ENCODE measurements around the gene MAPK8IP1.
A peak's percentile ranks its signal among the peaks of the same experiment; 100 is the strongest.
"Not testable (repeated sequence)": the region's sequence is repeated elsewhere in the genome, so short reads cannot be mapped to it uniquely, and the experiment has no call there.

MAPK8IP1 gene

DNA sequence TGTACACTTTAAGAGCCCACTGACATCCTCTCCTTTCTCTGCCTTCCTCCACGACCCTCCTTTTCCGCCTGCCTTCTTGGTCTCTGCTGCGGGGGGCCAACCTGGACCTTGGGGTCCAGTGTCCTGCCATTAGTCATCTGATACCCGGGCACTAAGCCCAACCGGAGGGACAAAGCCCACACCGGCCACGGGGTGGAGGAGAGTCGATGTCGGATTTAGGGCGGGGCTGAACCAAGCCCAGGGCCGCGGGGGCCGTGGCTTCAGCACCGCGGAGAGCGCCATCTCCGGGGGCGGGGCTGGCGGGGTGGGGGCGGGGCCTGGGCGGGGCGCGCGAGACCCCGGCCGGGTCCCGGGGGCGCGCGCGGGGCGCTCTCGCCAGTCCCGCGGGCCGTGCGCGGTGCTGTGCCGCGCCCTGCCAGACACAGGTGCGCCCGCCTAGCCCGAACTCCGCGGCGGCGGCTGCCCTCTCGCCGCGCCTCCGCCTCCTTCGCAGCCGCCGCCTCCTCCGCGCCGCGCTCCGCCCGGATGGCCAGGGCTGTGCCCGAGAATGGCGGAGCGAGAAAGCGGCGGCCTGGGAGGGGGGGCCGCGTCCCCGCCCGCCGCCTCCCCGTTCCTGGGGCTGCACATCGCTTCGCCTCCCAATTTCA, at the start of gene MAPK8IP1:
MAPK8IP1 (plus strand) TSS at position 378 of the 647 bp plus-strand sequence; CDS start at position 548, 170 bp downstream.
- DNase-seq (ENCODE audit: low read depth), result no peak

DNA sequence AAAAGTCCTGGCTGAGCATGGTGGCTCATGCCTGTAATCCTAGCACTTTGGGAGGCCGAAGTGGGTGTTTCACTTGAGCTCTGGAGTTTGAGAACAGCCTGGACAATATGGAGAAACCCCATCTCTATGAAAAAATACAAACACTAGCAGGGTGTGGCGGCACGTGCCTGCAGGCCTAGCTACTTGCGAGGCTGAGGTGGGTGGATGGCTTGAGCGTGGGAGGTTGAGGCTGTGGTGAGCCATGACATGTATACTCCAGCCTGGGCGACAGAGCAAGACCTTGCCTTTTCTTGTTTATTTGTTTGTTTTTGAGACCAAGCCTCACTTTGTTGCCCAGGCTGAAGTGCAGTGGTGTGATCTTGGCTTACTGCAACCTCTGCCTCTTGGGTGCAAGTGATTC, 46.2 kb upstream of the MAPK8IP1 start:
- DNase-seq (ENCODE audit: low read depth), result no peak

DNA sequence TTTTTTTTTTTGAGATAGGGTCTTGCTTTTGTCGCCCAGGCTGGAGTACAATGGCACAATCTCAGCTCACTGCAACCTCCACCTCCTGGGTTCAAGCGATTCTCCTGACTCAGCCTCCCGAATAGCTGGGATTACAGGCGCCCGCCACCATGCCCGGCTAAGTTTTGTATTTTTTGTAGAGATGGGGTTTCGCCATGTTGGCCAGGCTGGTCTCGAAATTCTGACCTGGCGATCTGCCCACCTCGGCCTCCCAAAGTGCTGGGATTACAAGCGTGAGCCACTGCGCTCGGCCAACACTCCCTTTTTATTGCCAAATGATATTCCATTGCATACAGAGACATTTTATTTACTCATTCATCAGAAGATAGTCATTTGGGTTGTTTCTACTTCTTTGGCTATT, 45.2 kb upstream of the MAPK8IP1 start:
- DNase-seq (ENCODE audit: low read depth), result not testable (repeated sequence)

DNA sequence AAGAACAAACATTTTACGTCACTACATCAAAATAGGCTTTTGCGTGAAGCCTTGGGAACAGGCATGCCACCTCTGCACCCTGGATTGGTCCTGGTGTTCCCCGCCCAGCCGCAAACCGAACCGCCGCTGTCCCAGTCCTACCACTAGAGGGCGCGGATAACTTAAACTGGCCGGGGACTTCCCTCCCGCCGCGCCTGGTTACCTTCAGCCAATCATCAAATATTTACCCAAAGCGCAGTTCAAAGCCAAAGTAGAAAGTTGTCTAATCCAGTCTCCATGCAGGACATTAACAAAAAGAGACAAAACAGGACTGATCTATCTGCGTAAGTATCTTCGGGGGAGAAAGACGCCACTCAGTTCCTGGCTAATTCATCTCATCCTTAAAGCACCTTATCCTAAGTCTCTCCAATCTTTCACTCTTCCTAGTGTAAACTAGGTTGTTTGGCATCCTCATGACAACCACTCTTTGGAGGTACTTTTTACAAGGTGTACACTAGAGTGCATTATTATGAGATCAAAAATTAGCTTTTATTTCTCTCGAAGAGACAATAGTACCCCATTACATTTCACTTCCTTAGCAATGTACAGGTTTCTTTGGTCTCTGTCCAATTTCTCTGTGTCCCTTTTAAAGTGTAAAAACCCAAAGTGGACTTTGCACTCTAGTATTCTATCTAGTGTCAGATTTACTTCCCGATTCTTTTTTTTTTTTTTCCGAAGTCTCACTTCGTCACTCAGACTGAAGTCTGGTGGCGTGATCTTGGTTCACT, 42.1 kb upstream of the MAPK8IP1 start:
- DNase-seq (ENCODE audit: low read depth), result peak; percentile 75

DNA sequence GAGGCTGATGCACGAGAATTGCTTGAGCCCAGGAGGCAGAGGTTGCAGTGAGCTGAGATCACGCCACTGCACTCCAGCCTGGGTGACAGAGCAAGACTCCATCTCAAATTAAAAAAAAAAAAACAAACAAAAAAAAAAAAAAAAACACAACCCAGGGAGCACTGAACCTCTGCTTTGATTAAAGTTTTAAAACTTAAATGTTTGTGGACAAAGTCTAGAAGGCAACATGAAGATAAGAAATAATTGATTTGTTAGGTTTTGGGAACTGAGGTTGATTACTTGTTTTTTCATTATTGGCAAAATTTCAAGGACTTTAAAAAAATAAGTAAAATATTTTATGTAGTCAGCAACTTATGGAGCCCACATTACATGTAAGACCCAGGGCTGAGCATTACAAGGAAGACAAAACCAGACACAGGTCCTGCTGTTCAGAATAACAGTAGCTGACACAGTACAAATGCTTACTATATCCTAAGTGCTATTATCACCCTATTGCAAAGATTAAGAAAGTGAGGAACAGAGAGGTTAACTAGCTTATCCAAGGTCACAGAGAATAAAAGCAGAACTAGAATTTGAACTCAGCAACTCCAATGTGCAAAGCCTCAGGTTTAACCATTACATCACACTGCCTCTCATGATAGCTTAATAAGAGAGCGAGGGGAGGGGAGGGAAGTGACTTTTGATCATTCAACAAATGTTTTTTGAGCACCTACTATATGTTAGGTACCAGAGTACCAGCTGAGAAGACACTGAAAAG, 40.5 kb upstream of the MAPK8IP1 start:
- no peak for DNase-seq (ENCODE audit: low read depth)

DNA sequence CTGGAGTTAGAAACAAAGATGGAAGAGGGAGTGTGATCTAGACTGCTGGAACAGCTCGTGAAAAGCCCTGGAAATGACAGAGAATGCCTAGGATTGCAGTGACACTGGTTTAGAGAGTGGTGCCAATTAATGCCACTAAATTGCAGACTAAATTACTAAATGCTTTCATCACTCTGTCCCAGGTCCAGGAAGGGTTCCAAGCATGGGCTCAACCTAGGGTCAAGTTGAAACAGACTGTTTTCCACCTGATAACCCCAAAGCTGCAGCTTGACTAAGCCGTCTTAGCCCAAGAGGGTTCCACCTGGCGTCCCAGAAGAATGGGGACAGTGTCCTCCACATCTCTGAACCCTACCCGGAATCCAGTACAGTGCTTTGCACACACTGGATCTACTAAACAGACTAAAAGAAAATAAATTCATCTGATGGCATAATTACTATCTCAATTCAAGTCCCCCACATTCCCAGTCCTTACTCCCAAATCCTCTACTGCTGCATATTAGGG, 39.2 kb upstream of the MAPK8IP1 start:
- DNase-seq (ENCODE audit: low read depth), result no peak

DNA sequence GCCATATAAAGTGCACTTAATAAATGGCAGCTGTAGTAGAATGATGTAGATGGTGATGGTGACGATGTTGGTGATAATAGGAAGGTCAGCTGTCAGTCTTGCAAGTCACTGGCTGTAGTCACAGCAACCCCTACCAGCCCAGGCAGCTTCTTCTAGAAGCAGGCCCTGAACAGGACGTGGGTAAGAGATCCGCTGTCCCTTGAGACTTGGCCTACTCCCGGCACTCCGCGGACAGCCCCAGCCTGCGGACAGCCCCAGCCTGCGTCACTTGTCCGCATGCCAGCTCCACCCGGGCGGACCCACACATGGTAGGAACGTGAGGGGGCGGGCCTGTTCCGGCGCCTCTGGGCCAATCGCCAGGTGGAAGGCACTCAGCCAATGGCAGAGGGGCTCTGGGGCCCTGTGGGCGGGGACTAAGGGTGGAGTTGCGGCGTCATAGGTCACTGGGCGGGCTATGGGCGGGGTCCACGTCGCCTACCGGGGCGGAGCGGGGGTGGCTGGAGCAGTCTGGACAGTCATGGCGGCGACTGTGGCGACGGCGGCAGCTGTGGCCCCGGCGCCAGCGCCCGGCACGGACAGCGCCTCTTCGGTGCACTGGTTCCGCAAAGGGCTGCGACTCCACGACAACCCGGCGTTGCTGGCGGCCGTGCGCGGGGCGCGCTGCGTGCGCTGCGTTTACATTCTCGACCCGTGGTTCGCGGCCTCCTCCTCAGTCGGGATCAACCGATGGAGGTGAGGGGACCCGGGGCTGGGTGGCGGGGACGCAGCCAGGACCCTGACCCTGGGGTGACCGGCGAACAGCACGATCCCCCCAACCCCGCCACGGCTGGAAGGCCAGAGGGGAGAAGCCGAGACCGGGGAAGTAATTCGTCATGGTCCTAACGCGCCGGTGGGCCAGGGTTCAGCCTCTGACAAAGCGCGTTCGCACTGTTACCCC, 38.2 kb upstream of the MAPK8IP1 start, which contains the start of gene CRY2:
CRY2 (plus strand) TSS at position 502 of the 937 bp plus-strand sequence; CDS start at position 518, 16 bp downstream.
- DNase-seq (ENCODE audit: low read depth), result peak; percentile 99

DNA sequence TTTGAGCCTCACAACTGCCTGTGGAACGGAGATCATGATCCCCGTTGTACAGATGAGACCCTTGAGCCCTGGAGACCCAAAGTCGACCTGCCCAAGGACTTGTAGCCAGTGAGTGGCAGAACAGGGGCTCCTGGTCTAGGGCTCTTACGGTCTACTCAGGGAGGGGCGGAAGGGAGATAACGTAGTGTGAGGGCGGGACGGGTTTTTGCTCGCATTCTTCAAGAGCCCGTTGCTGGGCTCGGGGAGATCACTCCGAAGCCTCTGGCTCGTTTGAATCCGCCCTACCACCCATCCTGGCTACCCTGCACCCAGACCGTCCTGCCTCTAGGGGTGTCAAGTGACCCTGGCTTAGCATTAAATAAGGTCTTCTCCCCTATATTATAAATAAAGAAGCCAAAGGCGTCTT, 37.5 kb upstream of the MAPK8IP1 start:
- peak; percentile 2 for DNase-seq (ENCODE audit: low read depth)

DNA sequence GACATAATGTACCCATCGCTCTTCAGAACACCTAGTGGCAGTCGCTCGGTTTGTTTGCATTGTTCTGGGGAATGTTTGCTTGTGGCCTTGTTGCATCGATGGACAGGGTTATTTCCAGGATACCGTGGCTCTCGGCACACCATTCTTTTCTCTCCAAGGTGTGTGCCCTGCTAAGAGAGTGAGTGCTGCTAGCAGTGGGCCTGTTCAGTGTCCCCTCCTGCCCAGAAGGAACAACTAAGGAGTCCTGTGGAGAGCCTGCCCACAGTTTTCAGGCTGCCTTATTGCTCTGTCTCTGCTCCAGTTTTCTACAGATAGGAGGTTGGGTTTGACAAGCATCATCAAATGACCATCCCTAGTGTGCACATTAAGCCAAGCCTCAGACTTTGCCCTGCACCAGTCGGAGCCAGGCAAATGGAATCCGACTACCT, 36.8 kb upstream of the MAPK8IP1 start:
- no peak for DNase-seq (ENCODE audit: low read depth)

DNA sequence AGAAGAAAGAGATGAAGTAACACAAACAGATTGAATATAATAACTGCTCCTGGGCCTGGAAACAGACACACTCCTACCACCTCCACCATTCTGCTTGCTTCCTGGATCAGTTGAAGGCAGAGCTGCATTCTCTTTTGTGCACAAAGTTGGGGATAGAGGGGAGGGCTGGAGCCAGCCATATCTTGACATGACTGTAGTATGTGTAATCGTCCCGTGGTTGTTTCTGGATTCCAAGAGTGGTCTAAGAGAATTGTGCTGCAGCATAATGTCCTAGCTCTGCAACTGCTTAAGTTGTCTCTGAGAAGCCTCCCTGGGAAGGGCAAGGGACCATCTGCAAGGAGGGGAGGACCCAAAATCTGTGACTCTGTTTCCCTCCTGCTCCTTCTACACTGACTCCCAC, 35.0 kb upstream of the MAPK8IP1 start:
- no peak for DNase-seq (ENCODE audit: low read depth)

DNA sequence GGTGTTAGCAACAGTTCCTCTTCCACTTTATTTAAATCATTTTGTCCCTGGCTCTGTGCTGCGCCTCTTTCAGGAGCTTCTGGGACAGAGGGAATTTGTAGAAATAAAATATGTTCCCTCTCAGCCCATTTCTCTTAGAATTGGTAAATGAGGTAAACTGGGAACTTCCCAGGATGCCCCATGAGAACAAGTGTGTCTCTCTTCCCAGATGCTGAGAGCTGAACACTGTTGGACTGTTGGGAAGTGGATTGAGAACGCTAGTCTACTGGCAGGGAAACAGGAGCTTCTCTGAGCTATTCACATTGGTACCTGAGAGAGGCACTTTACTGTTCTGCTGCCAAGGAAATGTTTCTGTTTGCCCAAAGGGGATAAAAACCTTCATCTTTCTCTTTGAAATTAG, 34.2 kb upstream of the MAPK8IP1 start:
- no peak for DNase-seq (ENCODE audit: low read depth)

DNA sequence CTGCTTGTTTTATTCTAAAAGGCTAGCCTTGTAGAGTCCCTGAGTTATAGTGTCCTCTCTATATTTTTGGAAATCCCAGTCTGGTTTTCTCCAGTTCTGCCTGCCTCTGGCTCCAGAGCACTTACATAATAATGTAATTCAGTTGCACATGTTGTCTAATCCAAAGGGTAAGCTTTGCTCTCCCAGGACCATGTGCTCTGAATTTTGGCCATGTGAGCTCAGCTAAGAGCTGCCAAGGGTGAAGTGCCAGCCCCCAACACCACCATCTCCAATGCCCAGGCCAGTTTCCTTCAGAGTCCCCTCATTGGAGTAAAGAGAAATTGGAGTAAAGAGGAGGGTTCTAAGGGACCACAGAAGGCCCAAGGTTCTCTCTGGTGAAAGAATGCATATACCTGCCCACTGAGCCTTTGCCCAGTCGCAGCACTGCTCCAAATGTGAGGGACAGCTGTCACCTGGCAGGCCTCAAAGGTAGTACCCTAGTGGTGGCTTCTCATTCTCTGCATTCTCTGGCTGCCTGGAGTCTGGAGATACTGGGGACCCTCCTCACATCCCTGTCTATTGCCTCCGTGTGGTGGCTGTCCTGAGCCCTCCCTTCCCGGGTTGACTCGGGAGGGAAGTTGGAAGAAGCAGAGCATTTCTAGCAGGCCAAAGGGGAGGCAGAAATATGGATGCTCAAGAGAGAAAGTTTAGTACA, 33.3 kb upstream of the MAPK8IP1 start:
- DNase-seq (ENCODE audit: low read depth), result no peak

DNA sequence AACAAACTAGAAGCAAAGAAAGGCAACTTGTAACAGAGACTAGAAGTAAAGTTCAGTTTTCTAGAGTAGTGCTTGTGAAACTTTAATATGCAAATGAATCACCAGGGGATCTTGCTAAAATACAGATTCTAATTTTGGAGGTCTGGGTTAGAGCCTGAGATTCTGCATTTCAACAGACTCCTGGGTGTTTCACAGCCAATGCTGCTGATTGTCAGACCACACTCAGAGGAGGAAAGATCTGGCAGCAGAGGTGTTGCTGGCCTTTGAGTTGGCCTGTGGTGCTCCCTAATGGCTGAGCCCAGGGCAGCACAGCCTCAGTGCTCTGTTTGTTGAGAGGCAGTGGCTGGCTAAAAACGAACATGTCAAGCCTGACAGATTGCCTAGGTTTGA, 32.7 kb upstream of the MAPK8IP1 start:
- DNase-seq (ENCODE audit: low read depth), result no peak

DNA sequence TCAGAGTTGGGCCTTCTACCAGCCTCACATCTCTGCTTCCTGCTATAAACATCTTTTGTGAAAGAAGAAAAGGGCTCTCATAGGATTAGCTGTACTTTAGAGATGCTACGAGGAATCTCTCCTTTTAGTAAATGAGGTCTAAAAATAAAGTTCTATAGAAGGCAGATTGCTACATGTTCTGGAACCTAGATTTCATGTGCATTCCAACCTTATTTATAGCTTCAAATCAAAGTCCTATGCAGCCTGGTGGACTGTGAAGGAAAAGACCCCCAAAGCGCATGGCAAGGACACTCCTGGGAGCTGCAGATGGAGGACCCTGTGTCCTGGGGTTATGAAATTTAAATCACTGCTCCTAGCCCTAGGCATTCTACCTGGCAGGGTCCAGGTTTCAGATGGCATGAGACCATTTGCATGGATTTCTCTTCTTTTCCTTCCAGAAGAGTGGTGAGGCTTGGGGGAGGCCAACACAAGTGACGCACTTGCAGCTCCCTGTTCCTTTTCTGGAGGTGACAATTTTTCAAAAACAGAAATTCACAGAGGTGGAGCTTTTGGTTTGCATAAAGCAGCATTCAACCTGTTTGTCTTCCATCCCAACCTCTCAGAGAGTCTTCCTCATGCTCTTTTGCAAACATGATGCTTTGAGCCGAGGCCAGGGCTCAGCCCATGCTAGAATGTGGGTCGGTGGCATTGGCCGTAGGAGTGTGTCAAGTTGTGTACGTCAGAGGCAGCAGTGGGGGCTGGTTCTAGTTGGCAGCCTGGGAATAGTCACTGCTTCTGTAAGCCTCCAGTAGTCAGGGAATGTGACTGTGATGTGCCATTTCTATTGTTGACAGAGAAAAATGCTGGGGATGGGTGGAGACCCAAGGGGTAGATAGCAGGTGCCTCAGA, 31.9 kb upstream of the MAPK8IP1 start:
- DNase-seq (ENCODE audit: low read depth), result no peak

DNA sequence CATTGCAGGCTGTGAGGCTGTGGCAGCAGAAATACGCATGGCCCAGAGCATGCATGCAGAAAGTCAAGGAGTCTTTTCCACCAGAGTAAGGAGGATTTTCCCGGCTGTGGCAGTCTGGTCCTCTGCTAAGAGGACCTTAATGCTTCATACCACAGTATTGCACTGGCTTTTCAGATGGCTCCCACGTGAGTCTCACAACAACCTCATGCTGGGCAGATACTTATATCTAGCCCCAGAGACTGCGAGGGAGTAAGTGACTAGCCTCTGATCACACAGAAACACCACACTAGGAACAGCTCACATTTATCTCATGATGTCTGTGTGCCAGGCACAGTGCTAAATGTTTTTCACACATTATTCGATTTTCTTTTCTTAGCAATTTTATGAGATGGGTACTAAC, 30.1 kb upstream of the MAPK8IP1 start:
- DNase-seq (ENCODE audit: low read depth), result no peak

DNA sequence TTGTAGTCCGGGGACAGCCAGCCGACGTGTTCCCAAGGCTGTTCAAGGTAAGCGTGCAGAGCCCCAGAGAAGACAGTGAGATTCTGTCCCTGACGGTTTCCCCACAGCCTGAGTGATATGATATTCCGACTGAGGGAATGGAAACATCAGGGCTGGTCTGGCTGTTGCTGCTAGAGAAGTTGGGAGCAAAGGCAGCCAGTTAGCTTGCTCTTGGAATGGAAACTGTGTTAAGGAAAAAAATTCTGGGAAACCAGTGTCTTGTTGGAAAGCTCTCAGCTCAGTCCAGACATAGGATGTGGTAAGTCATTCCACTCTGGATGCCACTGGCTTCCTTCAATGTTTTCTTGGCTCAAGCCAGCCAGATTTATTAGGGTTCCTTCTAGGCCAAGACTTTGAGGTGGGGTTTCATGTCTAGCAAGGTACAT, 29.4 kb upstream of the MAPK8IP1 start:
- DNase-seq (ENCODE audit: low read depth), result no peak

DNA sequence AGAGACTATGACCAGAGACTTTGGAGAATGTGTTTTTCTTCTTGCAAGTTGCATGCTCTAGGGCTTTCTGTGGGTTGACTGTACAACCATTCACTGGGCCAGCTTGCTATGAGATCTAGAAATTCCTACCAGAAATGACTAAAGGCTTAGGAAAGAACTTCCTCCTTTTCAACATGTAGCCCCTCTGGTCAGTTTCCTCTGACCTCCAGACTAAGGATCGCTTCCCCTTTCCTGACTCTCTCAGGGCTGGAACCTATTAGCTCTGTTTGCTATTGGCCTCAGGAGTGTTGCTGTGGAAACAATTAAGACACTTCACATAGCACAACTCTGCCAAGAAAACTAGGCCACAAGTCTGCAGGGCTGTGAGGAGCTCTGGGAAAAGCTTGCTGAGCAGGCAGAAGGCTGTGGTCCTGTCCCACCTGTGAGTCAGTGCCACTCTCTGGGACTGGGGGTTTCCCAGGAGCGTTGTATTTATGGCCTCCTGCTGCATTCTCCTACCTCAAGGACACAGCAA, 27.4 kb upstream of the MAPK8IP1 start:
- DNase-seq (ENCODE audit: low read depth), result no peak

DNA sequence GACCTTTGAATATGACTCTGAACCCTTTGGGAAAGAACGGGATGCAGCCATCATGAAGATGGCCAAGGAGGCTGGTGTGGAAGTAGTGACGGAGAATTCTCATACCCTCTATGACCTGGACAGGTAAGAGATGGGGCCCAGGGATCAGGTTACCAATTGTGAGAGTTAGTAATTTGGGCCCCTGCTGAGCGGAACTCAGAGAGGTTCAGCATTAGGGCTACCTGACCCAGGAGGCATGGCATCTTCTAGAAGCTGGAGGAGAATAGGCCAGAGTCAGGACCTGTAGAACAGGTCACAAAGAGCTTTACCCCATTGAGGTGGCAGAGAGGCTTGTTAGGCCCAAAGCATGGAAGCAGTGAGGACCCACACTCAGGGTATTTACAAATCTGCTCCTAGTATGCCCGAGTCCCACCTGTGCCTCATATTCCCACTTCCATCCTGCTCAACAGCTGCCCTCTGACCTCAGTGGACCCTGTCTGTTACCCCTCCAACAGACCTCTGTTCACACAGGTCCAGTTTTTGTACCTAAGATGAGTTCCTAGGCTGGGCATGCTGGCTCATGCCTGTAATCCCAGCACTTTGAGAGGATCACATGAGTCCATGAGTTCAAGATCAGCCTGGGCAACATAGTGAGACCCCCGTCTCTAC, 26.6 kb upstream of the MAPK8IP1 start:
- DNase-seq (ENCODE audit: low read depth), result no peak

DNA sequence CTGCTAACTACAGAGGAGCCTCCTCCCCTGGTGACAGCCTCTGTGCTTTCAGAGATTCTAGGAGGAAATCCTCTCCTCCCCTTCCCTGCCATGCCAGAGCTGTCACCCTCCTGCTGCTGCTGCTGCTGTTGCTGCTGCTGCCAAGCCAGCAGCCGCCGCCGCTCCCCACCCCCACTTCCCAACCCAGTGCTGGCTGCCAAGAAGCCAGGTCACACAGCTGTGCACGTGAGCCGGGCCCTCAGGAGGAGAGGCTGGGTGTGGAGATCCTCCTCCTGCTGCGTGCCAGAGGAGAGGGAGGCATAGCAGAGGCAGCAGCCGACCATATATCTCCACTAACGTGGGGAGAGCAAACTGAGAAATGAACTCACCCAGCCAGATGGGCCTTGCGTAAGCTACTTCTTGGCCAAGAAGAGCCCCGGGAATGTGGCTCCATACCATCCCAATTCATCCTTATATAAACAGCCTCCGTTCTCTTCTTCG, 25.8 kb upstream of the MAPK8IP1 start:
- DNase-seq (ENCODE audit: low read depth), result no peak
